NCI-H524 treated with DMSO at 0.1 percent for 48 hours (cell line): Measurements from ENCODE around the gene PBRM1.
A peak's percentile ranks its signal among the peaks of the same experiment; 100 is the strongest.
"Not testable (repeated sequence)": the region's sequence is repeated elsewhere in the genome, so short reads cannot be mapped to it uniquely, and the experiment has no call there.

Experiments used
- DNase-seq: peaks from one replicate; lab custom pipeline; 2025; lab: John Stamatoyannopoulos, UW

PBRM1 gene

GRCh38 chr3:52704611-52705437 is 19.1 kb upstream of the PBRM1 start:
- DNase-seq: no peak

GRCh38 chr3:52703341-52703740 is 17.6 kb upstream of the PBRM1 start:
- DNase-seq: no peak

GRCh38 chr3:52697632-52697965 is 11.9 kb upstream of the PBRM1 start:
- no peak for DNase-seq

GRCh38 chr3:52696830-52697631 is 11.3 kb upstream of the PBRM1 start:
- no peak for DNase-seq

- DNase-seq: no peak
Observed at GRCh38 chr3:52695798-52696671, 10.3 kb upstream of the PBRM1 start.

GRCh38 chr3:52694528-52695189 is 8.9 kb upstream of the PBRM1 start:
- DNase-seq: no peak

- DNase-seq: no peak
Observed at GRCh38 chr3:52693071-52693470, 7.4 kb upstream of the PBRM1 start.

- no peak for DNase-seq
Observed at GRCh38 chr3:52690560-52690959, 4.8 kb upstream of the PBRM1 start.

- no peak for DNase-seq
Observed at GRCh38 chr3:52689151-52689550, 3.4 kb upstream of the PBRM1 start.

- no peak for DNase-seq
Observed at GRCh38 chr3:52688266-52688665, 2.6 kb upstream of the PBRM1 start.

GRCh38 chr3:52685285-52685708 is 416 bp downstream of the PBRM1 start:
- peak; percentile 47 for DNase-seq

GRCh38 chr3:52684184-52684583 is 1.5 kb downstream of the PBRM1 start:
- DNase-seq: no peak

- DNase-seq: no peak
Observed at GRCh38 chr3:52683611-52684010, 2.1 kb downstream of the PBRM1 start.

- DNase-seq: no peak
Observed at GRCh38 chr3:52682016-52682415, 3.7 kb downstream of the PBRM1 start.

- DNase-seq: no peak
Observed at GRCh38 chr3:52681596-52681995, 4.1 kb downstream of the PBRM1 start.

- DNase-seq: no peak
Observed at GRCh38 chr3:52679811-52680210, 5.9 kb downstream of the PBRM1 start.

GRCh38 chr3:52679199-52679538 is 6.5 kb downstream of the PBRM1 start:
- DNase-seq: no peak

- DNase-seq: no peak
Observed at GRCh38 chr3:52678265-52679198, 7.2 kb downstream of the PBRM1 start.

GRCh38 chr3:52676201-52676600 is 9.5 kb downstream of the PBRM1 start:
- not testable (repeated sequence) for DNase-seq

- DNase-seq: no peak
Observed at GRCh38 chr3:52671676-52672075, 14.0 kb downstream of the PBRM1 start.
